MM.1S (cell line): ENCODE measurements around the gene METTL25B.

Source experiments
- DNase-seq: peaks from one replicate; pipeline ENCODE4 v3.0.0-alpha.2; 2015
- H2AFZ ChIP-seq: fragments of 300-600 bp; sonication (generic); 2 replicates; pipeline ENCODE4 v1.6.0; 2016; ENCODE audit warnings: antibody characterized with exemption, low read length
- H3F3A ChIP-seq: fragments of 300-600 bp; sonication (generic); 2 replicates; pipeline ENCODE4 v1.6.1; 2016; ENCODE audit warnings: mild to moderate bottlenecking, antibody characterized with exemption, low read length, moderate library complexity, mixed read lengths; ENCODE audit not compliant: insufficient read depth
- H3K27ac ChIP-seq: fragments of 300-600 bp; sonication (generic); 2 replicates; pipeline ENCODE4 v1.5.1; 2016; ENCODE audit warnings: mild to moderate bottlenecking, low read length
- H3K27me3 ChIP-seq: fragments of 300-600 bp; sonication (generic); replicated peaks from 2 replicates; pipeline ENCODE4 v1.6.0; 2016; ENCODE audit warnings: low read length; ENCODE audit not compliant: insufficient read depth
- H3K36me3 ChIP-seq: fragments of 300-600 bp; sonication (generic); replicated peaks from 2 replicates; pipeline ENCODE4 v1.6.1; 2016; ENCODE audit warnings: mild to moderate bottlenecking, low read length, mixed read lengths; ENCODE audit not compliant: insufficient read depth
- H3K4me1 ChIP-seq: fragments of 300-600 bp; sonication (generic); 2 replicates; pipeline ENCODE4 v1.6.1; 2016; ENCODE audit warnings: low read length, mixed read lengths
- H3K4me2 ChIP-seq: fragments of 300-600 bp; sonication (generic); 2 replicates; pipeline ENCODE4 v1.6.0; 2016; ENCODE audit warnings: low read depth, low read length
- H3K4me3 ChIP-seq: fragments of 300-600 bp; sonication (generic); 2 replicates; pipeline ENCODE4 v1.5.1; 2016; ENCODE audit warnings: low read length, mixed read lengths
- H3K79me2 ChIP-seq: fragments of 300-600 bp; sonication (generic); 2 replicates; pipeline ENCODE4 v1.6.1; 2016; ENCODE audit warnings: mixed run types, low read length, mixed read lengths
- H3K9ac ChIP-seq: fragments of 300-600 bp; sonication (generic); 2 replicates; pipeline ENCODE4 v1.6.1; 2016; ENCODE audit warnings: low read length, mixed read lengths
- H3K9me2 ChIP-seq: fragments of 300-600 bp; sonication (generic); replicated peaks from 2 replicates; pipeline ENCODE4 v1.6.1; 2016; ENCODE audit warnings: mild to moderate bottlenecking, low read length, mixed read lengths; ENCODE audit not compliant: insufficient read depth
- H3K9me3 ChIP-seq: fragments of 300-600 bp; sonication (generic); replicated peaks from 2 replicates; pipeline ENCODE4 v1.6.1; 2016; ENCODE audit warnings: mild to moderate bottlenecking, low read length, mixed read lengths; ENCODE audit not compliant: insufficient read depth
- H4K20me1 ChIP-seq: fragments of 300-600 bp; sonication (generic); 2 replicates; pipeline ENCODE4 v1.6.1; 2016; ENCODE audit warnings: mild to moderate bottlenecking, low read length, moderate library complexity, mixed read lengths; ENCODE audit not compliant: insufficient read depth
- EZH2 ChIP-seq: fragments of 300-600 bp; sonication (generic); optimal IDR thresholded peaks from 2 replicates; pipeline ENCODE3; 2017; ENCODE audit warnings: low read depth, mild to moderate bottlenecking, antibody characterized with exemption, low read length, mixed read lengths
- EZH2phosphoT487 ChIP-seq: fragments of 300-600 bp; sonication (generic); IDR thresholded peaks from 2 replicates; pipeline ENCODE4 v1.6.1; 2018; ENCODE audit warnings: antibody characterized with exemption, low read length
- TF ChIP-seq, protein P1 (sequence below): fragments of 300-600 bp; sonication (generic); IDR thresholded peaks from 2 replicates; pipeline ENCODE4 v1.5.1; 2016; ENCODE audit warnings: antibody characterized with exemption, low read length, mixed read lengths

METTL25B gene

DNA sequence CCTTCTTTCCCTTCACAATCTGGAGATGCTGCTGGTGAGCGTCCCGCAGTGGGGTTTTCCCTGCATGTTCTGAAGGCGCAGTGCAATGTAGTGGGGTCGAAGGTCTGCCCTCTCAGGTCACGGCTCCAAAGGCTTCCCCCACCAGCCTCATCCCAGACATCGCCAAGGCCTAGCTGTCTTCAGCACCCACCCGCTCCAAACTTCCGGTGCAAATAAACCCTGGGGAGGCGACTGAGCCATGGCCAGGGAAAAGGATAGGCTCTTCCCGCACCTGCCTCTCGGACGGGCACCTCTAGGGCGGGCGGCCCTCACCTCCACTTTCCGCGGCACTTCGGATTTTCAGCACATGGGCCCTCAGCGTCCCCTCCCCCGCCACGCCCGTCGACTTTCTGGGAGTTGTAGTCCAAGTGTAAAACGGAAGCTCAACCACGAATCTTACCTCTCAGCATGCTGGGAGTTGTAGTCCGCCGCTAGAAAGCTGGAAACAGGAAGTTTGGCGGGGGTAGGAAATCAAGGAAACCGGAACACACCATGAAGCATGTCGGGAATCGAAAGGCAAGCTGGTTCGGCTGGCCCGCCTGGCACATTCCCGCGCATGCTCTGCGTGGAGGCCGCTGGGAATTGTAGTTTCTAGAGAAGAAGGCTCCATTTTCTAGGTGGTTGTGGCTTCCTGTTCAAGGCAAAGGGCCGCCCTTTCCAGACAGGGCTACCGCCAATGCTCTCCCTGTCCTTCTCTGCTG lies 12.6 kb downstream of the METTL25B start, which contains the start of gene MRPL24:
MRPL24 (minus strand) TSS at position 348 of the 740 bp plus-strand sequence. CDS start 2,384 bp downstream, outside the sequence.
- Histone ChIP-seq H3K9me2 (no peaks in the 10 kb centered on the region), H3K27me3 (no peaks in the 10 kb centered on the region), H3K79me2 (peaks cover 47% of the 10 kb centered on the region), H3K36me3 (no peaks in the 10 kb centered on the region), H2AFZ (peak within 1 kb of the TSS; percentile 47), H3K4me2 (peak within 1 kb of the TSS; percentile 67), H3K9ac (peak within 1 kb of the TSS; percentile 78), H3K4me1 (peaks cover 23% of the 10 kb centered on the region), H3K9me3 (no peaks in the 10 kb centered on the region), H3K4me3 (peak within 1 kb of the TSS; percentile 80), H3F3A (peaks cover 56% of the 10 kb centered on the region), H4K20me1 (no peaks in the 10 kb centered on the region), H3K27ac (peak within 1 kb of the TSS; percentile 81)
- TF ChIP-seq, protein P1, sequence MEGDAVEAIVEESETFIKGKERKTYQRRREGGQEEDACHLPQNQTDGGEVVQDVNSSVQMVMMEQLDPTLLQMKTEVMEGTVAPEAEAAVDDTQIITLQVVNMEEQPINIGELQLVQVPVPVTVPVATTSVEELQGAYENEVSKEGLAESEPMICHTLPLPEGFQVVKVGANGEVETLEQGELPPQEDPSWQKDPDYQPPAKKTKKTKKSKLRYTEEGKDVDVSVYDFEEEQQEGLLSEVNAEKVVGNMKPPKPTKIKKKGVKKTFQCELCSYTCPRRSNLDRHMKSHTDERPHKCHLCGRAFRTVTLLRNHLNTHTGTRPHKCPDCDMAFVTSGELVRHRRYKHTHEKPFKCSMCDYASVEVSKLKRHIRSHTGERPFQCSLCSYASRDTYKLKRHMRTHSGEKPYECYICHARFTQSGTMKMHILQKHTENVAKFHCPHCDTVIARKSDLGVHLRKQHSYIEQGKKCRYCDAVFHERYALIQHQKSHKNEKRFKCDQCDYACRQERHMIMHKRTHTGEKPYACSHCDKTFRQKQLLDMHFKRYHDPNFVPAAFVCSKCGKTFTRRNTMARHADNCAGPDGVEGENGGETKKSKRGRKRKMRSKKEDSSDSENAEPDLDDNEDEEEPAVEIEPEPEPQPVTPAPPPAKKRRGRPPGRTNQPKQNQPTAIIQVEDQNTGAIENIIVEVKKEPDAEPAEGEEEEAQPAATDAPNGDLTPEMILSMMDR, result no peak
- DNase-seq, result peak; percentile 100

DNA sequence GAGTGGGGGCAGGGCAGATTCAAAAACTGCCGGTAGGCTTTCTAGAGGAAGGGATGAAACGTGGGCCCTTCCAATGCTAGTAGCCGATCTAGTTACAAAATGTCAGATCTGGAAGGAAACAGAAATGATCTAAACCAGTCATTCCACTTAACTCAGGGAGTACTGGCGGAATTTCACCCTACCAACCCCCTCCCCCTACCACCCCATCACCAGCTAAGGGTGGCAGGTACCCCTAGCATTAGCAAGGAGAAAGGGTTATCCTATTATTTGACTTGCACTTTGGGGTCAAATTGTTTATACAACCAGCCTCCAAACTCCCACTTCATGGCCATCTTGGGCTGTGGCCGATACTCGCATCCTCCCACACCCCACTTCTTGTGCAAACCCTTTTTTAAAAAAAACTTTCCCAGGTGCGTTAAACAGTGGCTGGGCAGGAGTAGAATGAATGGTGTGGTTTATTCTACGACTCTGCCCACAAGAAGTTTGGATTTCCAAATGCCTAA lies 13.3 kb downstream of the METTL25B start:
- 0 out of 2 replicates have a peak overlapping the region, but pooled peaks have one; percentile 5 for H2AFZ ChIP-seq
- H4K20me1 ChIP-seq, result no peaks in the 10 kb centered on the region
- no peaks in the 10 kb centered on the region for H3K9me2 ChIP-seq
- H3K79me2 ChIP-seq, result peaks cover 53% of the 10 kb centered on the region
- no peak for TF ChIP-seq EZH2
- no peak for TF ChIP-seq EZH2phosphoT487
- TF ChIP-seq, protein P1, result no peak
- peak overlapping the region; percentile 19; the same call in 1 of the 2 replicates for H3K9ac ChIP-seq
- H3K27ac ChIP-seq, result peak overlapping the region; percentile 57
- peak; percentile 44 for DNase-seq
- H3K27me3 ChIP-seq, result no peaks in the 10 kb centered on the region
- no peaks in the 10 kb centered on the region for H3K9me3 ChIP-seq
- H3K4me1 ChIP-seq, result peaks cover 29% of the 10 kb centered on the region
- no peaks in the 10 kb centered on the region for H3K36me3 ChIP-seq
- peak overlapping the region; percentile 67 for H3K4me2 ChIP-seq
- H3K4me3 ChIP-seq, result peak overlapping the region; percentile 51
- H3F3A ChIP-seq, result peaks cover 56% of the 10 kb centered on the region

DNA sequence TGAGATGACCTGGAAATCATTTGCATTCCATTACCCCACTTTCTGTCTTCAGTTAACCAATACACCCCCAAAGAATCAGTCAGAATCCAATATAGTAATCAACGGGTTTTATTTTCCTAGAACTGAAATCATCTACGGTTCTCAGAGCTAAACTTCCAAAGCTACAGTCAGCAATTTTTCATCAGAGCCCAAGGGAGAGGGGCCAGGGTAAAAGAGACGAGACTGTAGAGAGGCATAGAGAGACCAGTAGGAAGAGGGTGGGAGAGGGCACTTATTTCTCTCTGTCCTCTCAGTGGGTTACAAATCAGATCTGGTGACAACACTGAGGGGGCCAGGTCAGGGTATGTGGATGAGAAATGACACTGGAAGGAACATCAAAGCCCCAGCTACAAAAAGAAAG lies 13.7 kb downstream of the METTL25B start:
- no peaks in the 10 kb centered on the region for H4K20me1 ChIP-seq
- H3K4me2 ChIP-seq, result peak overlapping the region; percentile 67
- H3K79me2 ChIP-seq, result peaks cover 58% of the 10 kb centered on the region
- peak overlapping the region; percentile 51 for H3K4me3 ChIP-seq
- H2AFZ ChIP-seq, result 0 out of 2 replicates have a peak overlapping the region, but pooled peaks have one; percentile 5
- no peak for DNase-seq
- H3K4me1 ChIP-seq, result peaks cover 33% of the 10 kb centered on the region
- H3K27ac ChIP-seq, result peak overlapping the region; percentile 57; the same call in 1 of the 2 replicates
- H3K9me3 ChIP-seq, result no peaks in the 10 kb centered on the region
- TF ChIP-seq, protein P1, result no peak
- TF ChIP-seq EZH2 (no peak), EZH2phosphoT487 (no peak)
- peaks cover 56% of the 10 kb centered on the region for H3F3A ChIP-seq
- peak overlapping the region; percentile 19; the same call in 1 of the 2 replicates for H3K9ac ChIP-seq
- H3K9me2 ChIP-seq, result no peaks in the 10 kb centered on the region
- H3K36me3 ChIP-seq, result no peaks in the 10 kb centered on the region
- H3K27me3 ChIP-seq, result no peaks in the 10 kb centered on the region
